ENCODE results near the gene SH2D5.

DNA sequence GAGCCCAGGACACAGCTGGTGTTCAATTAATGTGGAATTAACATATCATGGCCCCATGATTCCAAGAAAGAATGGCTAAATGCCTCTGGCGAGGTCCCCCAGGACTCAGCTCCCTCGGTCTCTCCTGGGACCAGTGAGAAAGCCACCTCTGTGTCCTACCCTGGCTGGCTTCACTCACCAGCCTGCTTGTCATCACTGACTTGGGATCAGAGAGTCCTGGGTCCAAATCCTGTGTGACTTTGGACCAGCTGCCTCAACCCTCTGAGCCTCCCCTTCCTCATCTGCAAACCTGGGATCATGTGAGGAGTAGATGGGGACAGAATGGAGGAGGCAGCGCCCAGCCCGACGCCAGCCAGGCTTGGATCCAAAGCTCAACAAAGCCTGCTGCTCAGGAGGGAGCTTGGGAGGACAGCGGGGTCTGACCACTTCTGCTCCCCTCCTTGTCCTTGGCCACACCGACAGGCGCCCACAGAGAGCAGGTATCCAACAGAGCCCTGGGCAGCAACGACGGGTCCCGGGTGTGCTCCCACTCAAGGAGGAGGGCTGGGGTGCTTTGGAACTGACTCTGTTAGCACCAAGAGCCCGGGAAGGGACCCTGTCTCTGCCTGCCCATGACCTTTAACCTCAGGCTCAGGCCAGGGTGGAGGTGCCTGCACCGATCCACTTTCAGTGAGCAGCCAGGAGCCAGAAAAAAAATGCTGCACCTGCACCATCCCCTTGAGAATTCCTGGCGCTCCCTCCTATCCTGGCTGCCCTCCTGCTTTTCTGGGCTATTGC is 3.2 kb downstream of the SH2D5 start:
- TF ChIP-seq CTCF (IDR thresholded peaks at IDR 0.05; ENCODE audit: low read length) (no peak), EZH2phosphoT487 (IDR thresholded peaks at IDR 0.05; ENCODE audit: low read length) (no peak)

Data from MM.1S (cell line).